Activated CD4-positive, CD25-positive, alpha-beta regulatory T cell treated with anti-CD3 and anti-CD28 coated beads, Interleukin-2, amount 50 U/mL, for 24 hours (primary cell): Measurements from ENCODE around the gene ELF5.

Experiments
- ATAC-seq, 2 donors: fragments of 150-1000 bp; cut with Tn5 transposase; one replicate each; pipeline ENCODE4 v1.10.0; 2021; ENCODE audit warnings: mild to moderate bottlenecking in 1 of 2, moderate library complexity in 1 of 2

The ELF5 gene

DNA sequence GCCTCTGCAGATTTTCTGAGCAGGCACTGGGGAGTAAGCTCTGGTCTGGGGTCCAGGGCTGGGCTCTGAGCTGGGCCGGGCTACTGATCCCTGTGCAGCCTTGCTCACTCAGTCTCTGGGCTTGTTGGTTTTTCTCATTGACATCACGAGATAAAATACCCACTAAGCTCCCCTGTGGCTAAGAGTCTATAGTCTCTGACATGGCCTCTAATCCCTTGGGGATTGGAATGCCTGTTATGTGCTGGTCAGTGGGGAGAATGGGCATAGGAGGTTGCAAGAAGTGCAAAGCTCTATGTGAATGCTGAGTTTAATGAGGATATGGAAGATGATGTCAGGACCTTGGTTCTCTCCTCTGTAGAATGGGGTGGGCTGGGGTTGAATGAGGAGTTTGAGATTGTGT is 23.3 kb downstream of the ELF5 start:
- ATAC-seq, result no peak

DNA sequence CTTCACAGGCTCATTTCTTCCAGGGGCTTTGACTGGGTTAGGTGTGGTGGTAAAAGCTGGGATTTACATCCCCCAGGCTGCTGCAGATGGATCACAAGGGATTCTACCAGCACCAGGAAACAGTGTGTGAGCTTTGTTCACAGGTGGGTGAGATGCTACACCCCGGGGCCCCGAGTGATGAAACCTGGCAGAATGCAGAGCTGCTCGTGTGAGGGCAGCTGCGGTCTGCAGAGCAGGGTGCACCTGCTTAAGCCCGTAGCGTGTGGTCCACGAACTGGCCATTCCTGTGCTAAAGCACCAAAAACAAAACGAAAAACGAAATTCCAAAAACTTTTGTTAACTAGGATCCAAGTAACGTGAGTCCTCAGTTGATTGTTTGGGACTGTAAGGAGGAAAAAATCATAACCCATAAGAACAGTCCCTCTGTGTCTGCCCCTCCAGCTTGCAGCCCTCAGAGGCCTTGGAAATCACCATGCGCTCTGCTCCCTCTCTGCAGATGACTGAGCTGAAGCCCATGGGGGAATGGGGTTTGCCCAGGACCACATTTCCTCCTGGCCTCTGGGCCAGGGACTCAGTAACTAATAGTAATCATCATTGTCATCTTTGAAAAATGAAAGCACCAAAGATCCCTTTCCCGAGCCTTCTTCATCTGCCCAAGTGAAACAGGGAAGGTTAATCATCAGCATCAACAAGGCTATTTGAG is 24.6 kb downstream of the ELF5 start:
- no peak for ATAC-seq

DNA sequence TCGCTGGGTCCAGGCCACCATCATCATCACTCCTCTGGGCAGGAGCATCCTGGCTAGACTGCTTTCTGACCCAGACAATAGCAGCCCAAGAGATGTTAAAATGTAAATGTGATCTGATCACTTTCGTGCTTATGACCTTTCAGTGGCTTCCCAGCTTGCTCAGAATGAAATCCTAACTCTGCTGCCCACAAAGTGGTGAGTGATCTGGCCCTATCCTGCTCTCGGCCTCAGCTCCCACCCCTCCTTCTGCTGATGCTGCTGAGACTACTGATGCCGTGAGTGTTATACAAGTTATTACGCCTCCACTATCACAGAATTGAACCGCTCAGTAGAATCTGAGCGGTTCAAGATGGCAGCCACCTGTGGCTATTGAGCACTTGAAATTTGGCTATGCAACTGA is 26.2 kb downstream of the ELF5 start:
- no peak for ATAC-seq

DNA sequence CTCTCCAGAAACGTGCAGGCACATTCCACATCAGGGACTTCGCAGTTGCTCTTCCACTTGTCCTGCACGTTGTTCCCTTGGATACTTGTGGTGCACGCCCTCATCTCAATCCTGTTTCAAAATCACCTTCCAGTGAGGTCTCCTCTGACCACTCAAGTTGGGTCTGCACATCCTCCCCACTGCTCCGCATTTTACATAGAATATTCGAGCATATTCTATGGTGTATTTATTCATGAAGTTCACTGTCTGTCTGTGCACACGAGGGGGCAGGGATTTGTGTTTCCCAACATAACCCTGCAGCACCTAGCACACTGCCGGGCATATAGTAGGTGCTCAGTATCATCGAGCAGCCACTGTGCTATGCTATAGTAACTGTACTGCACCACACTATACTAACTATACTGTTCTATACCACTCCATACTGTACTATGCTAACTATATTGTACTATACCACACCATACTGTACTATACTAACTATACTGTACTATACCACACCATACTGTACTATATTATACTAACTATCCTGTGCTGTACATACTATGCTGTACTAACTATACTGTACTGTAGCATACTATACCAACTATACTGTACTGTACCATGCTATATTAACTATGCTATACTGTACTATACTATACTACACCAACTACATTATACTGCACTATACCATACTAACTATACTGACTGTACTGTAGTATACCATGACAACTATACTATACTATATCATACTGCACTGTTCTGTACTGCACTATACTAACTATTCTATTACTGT is 30.3 kb downstream of the ELF5 start:
- ATAC-seq, result no peak

DNA sequence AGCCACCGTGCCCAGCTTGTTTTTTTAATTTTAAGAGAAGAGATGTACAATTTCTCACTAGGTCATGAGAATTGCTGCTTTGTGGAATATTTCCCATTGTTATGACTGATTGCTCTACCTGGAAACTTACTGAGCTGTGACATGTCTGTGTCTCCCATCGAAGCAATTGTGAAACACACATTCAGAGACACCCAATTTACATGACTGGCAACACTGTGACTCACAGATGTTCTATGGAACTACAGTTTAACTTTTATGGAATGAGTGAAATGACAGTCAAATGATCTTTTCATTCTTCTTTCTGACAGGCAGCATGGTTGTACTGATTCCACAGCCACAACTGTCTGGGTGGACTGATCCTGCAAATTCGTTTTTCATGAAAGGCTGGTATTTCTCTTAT is 32.3 kb downstream of the ELF5 start:
- ATAC-seq, result no peak

DNA sequence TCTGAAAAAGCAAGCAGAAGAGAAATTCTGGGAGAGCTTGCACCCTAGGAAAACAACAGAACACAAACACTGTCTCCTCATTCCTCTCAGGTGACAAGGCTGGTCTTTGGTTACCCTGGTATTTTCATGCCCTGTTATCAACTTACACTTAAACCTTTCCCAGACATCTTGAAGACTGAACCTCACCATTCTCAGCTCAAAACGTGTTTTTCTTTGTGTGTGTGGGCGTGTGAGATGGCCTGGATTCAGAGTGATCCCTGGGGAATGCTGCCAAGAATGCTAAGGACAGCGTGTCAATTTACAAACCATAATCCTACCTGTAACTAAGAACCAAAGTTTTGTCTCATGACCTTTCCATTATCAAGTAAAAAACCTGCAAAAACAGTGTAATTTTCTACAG is 33.3 kb downstream of the ELF5 start:
- no peak for ATAC-seq

DNA sequence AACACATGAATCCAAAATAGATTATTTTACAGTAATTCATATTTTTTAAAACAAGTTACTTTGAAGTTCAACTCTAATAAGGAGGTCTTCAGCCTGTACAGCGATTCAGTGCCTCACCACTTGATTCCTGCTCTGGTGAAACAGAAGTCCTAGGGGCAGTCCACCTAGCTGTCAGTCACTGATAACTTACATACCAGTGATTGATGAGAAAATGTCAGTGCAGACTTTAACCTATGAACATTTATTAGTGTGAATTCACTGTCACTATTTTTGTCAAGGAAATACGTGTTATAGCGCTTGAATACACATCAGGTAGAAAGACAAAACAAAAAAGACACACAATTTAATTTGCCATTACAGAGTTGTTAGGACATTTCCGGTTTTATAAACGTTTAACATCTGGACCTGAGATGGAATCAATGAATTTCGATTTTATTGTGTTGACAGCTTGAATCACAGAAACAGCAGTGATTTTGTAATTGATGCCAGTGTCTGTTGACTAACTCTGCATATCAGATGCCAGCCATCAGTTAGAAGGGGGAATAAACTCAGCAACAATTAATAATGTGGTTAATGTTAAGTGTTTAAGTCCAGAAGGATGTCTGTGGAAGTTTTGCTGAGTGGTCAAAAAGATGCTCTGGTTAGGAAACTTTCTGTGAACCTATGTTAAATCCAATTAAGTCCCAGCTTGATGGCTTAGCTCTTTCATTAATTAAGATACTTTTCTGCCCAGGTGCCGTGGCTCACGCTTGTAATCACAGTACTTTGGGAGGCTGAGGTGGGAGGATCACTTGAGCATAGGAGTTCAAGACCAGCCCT is 34.5 kb downstream of the ELF5 start:
- no peak for ATAC-seq

DNA sequence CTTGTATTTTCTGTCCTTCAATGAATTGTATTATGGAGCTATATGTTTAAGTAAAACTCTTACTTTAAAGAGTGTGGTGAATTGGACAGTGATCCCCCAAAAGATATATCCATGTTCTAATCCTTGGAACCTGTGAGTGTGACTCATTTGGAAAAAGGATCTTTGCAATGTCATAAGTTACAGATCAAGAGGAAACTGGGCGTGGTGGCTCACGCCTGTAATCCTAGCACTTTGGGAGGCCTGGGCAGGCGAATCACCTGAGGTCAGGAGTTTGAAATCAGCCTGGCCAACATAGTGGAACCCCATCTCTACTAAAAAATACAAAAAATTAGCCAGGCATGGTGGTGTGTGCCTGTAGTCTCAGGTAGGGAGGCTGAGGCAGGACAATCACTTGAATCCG is 36.7 kb downstream of the ELF5 start:
- ATAC-seq, result no peak

DNA sequence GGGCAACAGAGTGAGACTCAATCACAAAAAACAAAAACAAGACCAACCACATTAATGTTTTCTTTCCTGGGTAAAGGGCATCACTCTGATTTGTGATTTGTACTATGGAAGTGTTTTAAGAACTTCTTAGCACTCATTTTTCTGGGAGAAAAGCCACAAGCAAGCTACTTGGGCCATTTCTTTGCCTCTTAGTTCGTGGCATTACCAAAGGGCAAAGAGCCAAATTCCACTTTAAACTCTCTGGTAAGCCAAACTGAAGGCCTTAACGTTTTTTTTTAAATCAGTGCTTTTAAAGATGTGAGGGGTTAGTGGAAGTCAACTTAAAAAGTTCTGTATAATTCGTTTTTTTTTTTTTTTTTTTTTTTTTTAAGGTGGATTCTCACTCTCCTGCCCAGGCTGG is 37.9 kb downstream of the ELF5 start:
- ATAC-seq, result no peak

DNA sequence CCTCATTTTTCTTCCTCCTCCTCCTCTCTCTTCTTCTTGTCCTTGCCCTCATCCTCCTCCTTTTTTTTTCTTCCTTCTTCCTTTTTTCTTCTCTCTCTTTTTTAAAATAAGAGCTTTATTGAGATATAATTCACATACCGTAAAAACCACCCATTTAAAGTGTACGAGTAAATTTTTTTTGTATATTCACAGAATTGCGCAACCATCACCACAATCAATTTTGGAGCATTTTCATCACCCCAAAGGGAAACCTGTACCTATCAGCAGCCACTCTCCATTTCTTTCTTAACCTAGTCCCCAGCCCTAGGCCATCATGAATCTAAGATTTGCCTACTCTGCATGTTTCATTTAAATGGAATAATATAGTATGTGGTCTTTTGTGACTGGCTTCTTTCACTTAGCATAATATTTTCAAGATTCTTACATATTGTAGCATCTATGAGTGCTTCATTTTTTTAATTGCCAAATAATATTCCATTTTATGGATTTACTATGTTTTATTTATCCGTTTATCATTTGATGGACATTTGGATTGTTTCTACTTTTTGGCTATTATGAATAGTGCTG is 39.9 kb downstream of the ELF5 start:
- ATAC-seq, result no peak

DNA sequence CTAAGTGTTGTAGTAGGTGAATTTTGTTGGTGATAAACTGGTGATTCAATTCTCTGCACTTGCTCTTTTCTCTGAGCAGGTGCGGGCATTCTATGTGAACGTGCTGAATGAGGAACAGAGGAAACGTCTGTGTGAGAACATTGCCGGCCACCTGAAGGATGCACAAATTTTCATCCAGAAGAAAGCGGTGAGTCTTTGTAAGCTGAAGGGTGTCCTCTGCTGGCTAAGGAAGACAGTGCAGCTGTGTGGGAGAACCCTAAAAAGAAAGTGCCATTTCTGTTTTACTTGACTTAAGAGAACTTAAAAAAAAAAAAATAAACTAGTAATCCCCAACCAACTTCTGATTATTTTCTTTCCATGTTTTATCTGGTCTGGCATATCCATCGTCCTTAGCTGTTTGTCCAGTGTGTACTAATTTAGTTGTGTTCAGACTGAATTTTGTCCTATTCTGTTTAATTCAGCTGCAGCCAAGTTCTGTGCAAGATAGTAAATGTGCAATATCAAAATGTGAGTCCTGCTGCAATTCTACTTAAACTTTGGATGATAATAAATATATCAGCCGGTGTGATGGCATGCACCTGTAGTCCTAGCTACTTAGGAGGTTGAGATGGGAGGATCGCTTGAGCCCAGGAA is 45.3 kb downstream of the ELF5 start:
- no peak for ATAC-seq

DNA sequence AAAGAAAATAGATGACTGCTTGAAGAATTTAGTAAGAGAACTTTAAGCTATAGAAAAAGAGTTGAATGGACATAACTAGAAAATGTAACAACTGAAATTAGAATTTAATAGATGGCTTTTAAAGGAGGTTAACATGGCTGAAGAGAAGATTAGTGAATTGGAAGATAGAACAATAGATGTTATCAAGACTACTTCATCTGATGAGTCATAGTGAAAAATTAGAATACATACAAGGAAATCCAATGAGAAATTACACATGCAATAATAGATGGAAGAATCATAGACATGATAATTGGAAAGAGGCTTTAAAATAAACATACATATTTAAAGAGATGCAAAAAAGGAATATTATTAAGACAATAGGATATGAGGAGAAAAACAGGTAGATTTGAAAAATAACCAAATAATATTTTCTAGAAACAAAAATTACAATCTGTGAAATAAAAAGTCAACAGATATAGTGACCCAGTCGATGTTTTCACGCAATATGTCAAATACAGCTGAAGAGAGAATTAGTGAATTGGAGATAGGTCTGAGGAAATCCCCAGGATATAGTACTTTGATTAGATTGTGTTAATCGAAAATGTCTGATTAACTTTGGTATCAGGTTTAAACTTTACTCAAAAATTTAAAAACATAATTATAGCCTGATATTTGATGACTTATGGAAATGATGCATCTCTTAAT is 46.6 kb downstream of the ELF5 start:
- ATAC-seq, result no peak

DNA sequence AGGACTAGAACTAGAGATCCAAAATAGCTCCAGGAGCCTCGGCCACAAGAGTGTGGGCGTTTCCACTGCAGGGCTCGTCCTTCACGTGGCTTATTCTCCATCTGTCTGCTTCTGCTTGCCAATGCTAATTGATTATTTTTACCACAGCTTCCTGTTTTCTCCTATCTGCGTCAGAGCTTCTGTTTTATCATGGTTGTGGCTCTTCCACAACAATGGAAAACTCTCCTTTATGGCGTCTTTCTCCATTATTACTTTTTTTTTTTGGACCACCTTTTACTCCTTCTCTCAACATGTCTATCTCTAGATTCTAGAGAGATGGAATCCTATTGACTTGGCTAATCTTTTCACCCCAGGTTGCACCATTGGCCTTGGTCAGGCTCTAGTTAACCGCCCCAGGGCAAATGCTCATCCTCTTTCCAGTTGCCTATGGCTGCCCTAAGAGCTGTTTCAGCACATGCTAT is 49.0 kb downstream of the ELF5 start:
- ATAC-seq, result no peak

DNA sequence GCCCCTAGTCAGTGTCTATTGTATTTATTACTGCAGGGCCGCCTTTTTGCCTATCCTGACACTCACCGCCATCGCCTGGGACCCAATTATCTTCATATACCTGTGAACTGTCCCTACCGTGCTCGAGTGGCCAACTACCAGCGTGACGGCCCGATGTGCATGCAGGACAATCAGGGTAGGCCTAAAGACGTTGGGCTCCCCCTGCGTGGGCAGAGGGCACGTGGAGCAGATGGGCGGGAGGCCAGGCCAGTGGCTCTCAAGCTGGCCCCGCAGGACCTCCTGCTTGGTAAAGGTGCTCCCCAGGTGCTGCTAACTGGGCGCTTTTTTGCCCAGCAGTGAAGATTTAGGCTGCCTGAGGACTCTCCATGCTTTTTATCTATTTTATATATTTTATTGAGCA is 52.4 kb downstream of the ELF5 start:
- ATAC-seq, result no peak

DNA sequence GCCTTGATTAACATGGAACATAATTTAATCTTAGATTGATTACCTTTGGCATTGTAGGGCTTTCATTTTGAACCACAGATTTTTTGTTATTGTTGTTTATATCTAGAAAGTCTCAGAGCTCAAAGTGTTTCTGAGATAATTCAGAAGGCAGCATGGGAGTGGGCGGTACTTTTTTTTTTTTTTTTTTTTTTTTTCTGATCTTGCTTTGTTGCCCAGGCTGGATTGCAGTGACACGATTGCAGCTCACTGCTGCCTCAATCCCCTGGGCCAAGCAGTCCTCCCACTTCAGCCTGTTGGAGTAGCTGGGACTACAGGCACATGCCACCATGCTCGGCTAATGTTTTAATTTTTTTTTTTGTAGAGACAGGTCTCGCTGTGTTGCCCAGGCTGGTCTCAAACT is 53.3 kb downstream of the ELF5 start:
- ATAC-seq, result no peak

DNA sequence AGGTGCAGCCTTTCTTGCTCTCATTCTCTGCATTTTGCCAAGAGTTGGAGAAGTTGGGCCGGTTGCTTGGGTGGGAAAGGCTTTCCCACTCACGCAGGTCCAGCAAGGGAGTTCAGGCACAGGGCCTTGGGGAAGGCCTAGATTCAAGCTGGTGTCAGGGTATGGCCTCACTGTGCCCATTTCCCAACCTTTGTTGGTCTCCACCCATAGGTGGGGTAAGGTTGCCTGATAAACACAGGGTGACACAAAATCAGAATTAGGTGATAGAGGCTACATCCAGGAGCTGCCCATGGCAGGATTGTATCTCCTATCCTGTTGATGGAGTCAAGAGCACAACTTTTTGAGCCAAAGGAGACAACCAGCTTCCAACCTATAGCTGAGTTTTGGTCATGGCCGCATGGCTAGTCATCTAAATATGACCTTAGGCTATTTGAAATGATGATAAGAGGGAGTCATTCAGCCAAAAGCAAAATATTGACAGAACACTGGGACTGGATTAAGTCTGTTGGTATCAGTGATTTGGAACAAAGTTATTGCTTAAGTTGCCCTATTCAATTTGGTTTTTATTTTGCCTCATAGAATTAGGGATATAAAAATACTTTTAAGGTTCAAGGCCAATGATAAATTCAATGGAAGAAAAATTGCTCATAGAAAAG is 54.0 kb downstream of the ELF5 start:
- ATAC-seq, result no peak

DNA sequence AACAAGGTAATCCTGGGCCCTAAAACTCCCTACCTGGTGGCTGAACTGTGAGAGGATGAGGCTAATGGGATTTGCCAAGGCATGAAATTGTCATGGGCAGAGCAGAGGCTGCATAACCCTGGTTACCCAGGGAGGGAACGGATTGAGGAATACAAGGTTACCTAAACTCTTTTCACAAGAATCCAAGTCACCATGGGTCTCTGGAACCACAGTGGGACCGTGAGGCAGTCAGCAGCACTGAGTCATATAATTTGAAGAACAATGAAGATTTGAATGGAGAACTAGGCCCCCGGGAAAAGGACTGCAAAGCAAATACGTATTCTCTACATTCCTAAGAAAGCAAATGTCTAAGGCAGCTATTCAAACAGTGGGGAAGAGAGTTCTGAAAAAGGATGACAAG is 55.1 kb downstream of the ELF5 start:
- ATAC-seq, result no peak

DNA sequence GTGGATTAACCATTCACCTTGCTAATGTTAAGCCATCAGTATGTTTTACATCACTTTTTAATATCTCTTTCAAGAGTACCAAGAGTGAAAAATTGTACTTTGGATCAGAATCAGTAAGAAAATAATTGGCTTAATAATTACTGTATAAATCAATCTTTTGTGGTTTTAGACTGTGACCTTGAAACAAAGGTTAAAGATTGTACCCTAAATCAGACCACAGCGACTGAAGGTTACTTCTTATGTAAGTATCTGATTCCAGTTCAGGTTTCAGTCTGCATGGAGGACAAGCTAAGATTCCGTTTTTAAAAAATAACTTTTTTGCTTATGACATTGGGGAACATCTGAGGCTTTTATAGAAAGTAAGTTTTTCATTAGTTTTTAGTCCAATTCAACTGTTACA is 56.0 kb downstream of the ELF5 start:
- no peak for ATAC-seq

DNA sequence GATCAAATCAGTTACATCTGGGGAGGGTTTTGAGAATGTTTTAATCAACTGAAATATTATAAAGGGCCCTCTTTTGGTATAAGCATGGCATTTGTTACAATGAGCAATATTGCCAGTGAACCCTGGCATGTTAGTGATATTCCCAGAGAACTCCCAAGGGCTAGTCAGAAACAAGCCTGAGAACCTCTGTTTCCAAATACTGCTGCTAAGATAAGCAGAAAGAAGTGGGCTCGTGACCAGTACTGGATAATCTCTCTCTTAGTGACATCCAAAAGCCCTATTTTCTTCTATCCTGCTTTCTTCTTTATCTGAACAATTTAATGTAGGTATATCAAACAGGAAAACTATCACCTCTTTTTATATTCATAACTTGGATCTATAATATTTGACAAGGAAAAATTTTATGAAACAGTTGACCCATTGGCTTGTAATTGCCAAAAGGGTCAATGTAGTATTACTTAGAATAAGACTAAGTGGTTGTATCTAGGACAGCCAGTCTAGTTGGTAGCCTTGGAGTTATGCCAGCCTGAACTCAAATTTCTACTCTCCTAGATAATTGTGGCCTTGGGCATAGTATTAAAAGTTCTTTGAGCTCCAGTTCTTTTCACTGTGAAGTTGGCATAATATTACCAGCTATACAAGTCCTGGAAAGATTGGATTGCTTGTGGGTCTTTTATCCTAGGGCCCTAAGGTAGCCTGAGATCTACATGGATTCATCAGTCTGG is 59.1 kb downstream of the ELF5 start:
- ATAC-seq, result no peak

DNA sequence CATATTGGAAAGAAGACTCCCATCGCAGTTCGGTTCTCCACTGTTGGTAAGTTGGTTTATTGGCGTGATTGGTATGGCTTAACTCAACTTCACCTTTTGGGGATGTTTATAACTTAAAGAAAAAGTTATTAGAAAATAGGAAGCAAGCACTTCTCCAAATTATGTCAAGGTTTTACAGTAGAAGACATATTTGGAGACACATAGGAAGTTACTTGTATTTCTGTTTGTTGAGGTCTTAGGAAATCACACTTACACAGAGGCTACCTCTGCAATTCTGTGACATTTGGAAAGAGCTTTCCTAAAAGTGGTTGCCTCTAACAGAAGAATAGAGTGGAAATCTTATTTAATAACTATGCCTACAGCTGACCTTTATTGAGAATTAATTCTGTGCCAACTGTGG is 62.5 kb downstream of the ELF5 start:
- no peak for ATAC-seq

DNA sequence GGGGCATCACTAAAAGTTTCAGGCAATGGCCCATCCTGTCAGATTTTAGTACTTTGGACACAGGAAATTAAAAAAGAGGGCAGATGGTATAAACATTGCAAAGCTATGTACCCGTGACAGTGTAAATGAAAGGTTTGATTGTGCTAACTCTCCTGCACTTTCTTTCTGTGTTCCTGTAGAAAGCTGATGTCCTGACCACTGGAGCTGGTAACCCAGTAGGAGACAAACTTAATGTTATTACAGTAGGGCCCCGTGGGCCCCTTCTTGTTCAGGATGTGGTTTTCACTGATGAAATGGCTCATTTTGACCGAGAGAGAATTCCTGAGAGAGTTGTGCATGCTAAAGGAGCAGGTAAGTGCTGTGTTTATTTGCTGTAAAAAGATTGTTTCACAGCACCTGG is 64.6 kb downstream of the ELF5 start:
- ATAC-seq, result no peak
